ENCODE measurements around the gene SERPINE2.

Gene SERPINE2

GRCh38 chr2:223994562-223995162 is 44.4 kb downstream of the SERPINE2 start:
- H3K4me1 ChIP-seq (ENCODE audit: control insufficient read depth, insufficient read depth, low read length): no peaks in the 10 kb centered on the region
- H3K36me3 ChIP-seq (ENCODE audit: control insufficient read depth, insufficient read depth, low read length): peaks cover 10% of the 10 kb centered on the region; the same call in 1 of the 2 replicates
- no peak overlapping the region for H3K9ac ChIP-seq (ENCODE audit: low read depth, low read length)

GRCh38 chr2:223993634-223994232 is 45.4 kb downstream of the SERPINE2 start:
- H3K9ac ChIP-seq (ENCODE audit: low read depth, low read length): no peak overlapping the region
- no peaks in the 10 kb centered on the region for H3K27me3 ChIP-seq (ENCODE audit: control insufficient read depth, insufficient read depth, low read length)
- no peak overlapping the region for H3K27ac ChIP-seq (ENCODE audit: low read depth, low read length)
- H3K36me3 ChIP-seq (ENCODE audit: control insufficient read depth, insufficient read depth, low read length): peaks cover 10% of the 10 kb centered on the region; the same call in 1 of the 2 replicates
- no peaks in the 10 kb centered on the region for H3K4me1 ChIP-seq (ENCODE audit: control insufficient read depth, insufficient read depth, low read length)
- H3K9me3 ChIP-seq (ENCODE audit: control insufficient read depth, insufficient read depth, low read length): no peaks in the 10 kb centered on the region
- H3K4me3 ChIP-seq (ENCODE audit: low read depth, low read length): no peak overlapping the region

More at GRCh38 chr2:223994562-223995162, 44.4 kb downstream of the SERPINE2 start:
- Histone ChIP-seq H3K9me3 (ENCODE audit: control insufficient read depth, insufficient read depth, low read length) (no peaks in the 10 kb centered on the region), H3K27ac (ENCODE audit: low read depth, low read length) (no peak overlapping the region), H3K27me3 (ENCODE audit: control insufficient read depth, insufficient read depth, low read length) (no peaks in the 10 kb centered on the region), H3K4me3 (ENCODE audit: low read depth, low read length) (no peak overlapping the region)

- H3K27me3 ChIP-seq (ENCODE audit: control insufficient read depth, insufficient read depth, low read length): no peaks in the 10 kb centered on the region
- peaks cover 10% of the 10 kb centered on the region; the same call in 1 of the 2 replicates for H3K36me3 ChIP-seq (ENCODE audit: control insufficient read depth, insufficient read depth, low read length)
- no peaks in the 10 kb centered on the region for H3K9me3 ChIP-seq (ENCODE audit: control insufficient read depth, insufficient read depth, low read length)
- no peaks in the 10 kb centered on the region for H3K4me1 ChIP-seq (ENCODE audit: control insufficient read depth, insufficient read depth, low read length)
- no peak overlapping the region for H3K4me3 ChIP-seq (ENCODE audit: low read depth, low read length)
- no peak overlapping the region for H3K27ac ChIP-seq (ENCODE audit: low read depth, low read length)
- no peak overlapping the region for H3K9ac ChIP-seq (ENCODE audit: low read depth, low read length)
Measured at GRCh38 chr2:223991611-223992010, 47.5 kb downstream of the SERPINE2 start.

GRCh38 chr2:223989856-223990232 is 49.2 kb downstream of the SERPINE2 start:
- Histone ChIP-seq H3K4me1 (ENCODE audit: control insufficient read depth, insufficient read depth, low read length) (no peaks in the 10 kb centered on the region), H3K4me3 (ENCODE audit: low read depth, low read length) (no peak overlapping the region), H3K9ac (ENCODE audit: low read depth, low read length) (no peak overlapping the region), H3K36me3 (ENCODE audit: control insufficient read depth, insufficient read depth, low read length) (peaks cover 14% of the 10 kb centered on the region), H3K9me3 (ENCODE audit: control insufficient read depth, insufficient read depth, low read length) (no peaks in the 10 kb centered on the region), H3K27me3 (ENCODE audit: control insufficient read depth, insufficient read depth, low read length) (no peaks in the 10 kb centered on the region), H3K27ac (ENCODE audit: low read depth, low read length) (no peak overlapping the region)

GRCh38 chr2:223989206-223989855 is 49.8 kb downstream of the SERPINE2 start:
- Histone ChIP-seq H3K4me3 (ENCODE audit: low read depth, low read length) (no peak overlapping the region), H3K36me3 (ENCODE audit: control insufficient read depth, insufficient read depth, low read length) (peaks cover 20% of the 10 kb centered on the region), H3K9me3 (ENCODE audit: control insufficient read depth, insufficient read depth, low read length) (no peaks in the 10 kb centered on the region), H3K27ac (ENCODE audit: low read depth, low read length) (no peak overlapping the region), H3K27me3 (ENCODE audit: control insufficient read depth, insufficient read depth, low read length) (no peaks in the 10 kb centered on the region), H3K9ac (ENCODE audit: low read depth, low read length) (no peak overlapping the region), H3K4me1 (ENCODE audit: control insufficient read depth, insufficient read depth, low read length) (no peaks in the 10 kb centered on the region)

- H3K27me3 ChIP-seq (ENCODE audit: control insufficient read depth, insufficient read depth, low read length): no peaks in the 10 kb centered on the region
- H3K4me1 ChIP-seq (ENCODE audit: control insufficient read depth, insufficient read depth, low read length): no peaks in the 10 kb centered on the region
- H3K9ac ChIP-seq (ENCODE audit: low read depth, low read length): no peak overlapping the region
- H3K9me3 ChIP-seq (ENCODE audit: control insufficient read depth, insufficient read depth, low read length): no peaks in the 10 kb centered on the region
- H3K36me3 ChIP-seq (ENCODE audit: control insufficient read depth, insufficient read depth, low read length): peaks cover 64% of the 10 kb centered on the region
- H3K4me3 ChIP-seq (ENCODE audit: low read depth, low read length): no peak overlapping the region
- H3K27ac ChIP-seq (ENCODE audit: low read depth, low read length): no peak overlapping the region
Measured at GRCh38 chr2:223981241-223981640, 57.8 kb downstream of the SERPINE2 start.

GRCh38 chr2:223980803-223981202 is 58.3 kb downstream of the SERPINE2 start:
- H3K36me3 ChIP-seq (ENCODE audit: control insufficient read depth, insufficient read depth, low read length): peaks cover 64% of the 10 kb centered on the region
- H3K27ac ChIP-seq (ENCODE audit: low read depth, low read length): no peak overlapping the region
- no peaks in the 10 kb centered on the region for H3K4me1 ChIP-seq (ENCODE audit: control insufficient read depth, insufficient read depth, low read length)
- H3K27me3 ChIP-seq (ENCODE audit: control insufficient read depth, insufficient read depth, low read length): no peaks in the 10 kb centered on the region
- H3K9ac ChIP-seq (ENCODE audit: low read depth, low read length): no peak overlapping the region
- no peaks in the 10 kb centered on the region for H3K9me3 ChIP-seq (ENCODE audit: control insufficient read depth, insufficient read depth, low read length)
- no peak overlapping the region for H3K4me3 ChIP-seq (ENCODE audit: low read depth, low read length)

- no peak overlapping the region for H3K27ac ChIP-seq (ENCODE audit: low read depth, low read length)
- no peak overlapping the region for H3K9ac ChIP-seq (ENCODE audit: low read depth, low read length)
- H3K4me1 ChIP-seq (ENCODE audit: control insufficient read depth, insufficient read depth, low read length): no peaks in the 10 kb centered on the region
- H3K4me3 ChIP-seq (ENCODE audit: low read depth, low read length): no peak overlapping the region
- peaks cover 60% of the 10 kb centered on the region for H3K36me3 ChIP-seq (ENCODE audit: control insufficient read depth, insufficient read depth, low read length)
- no peaks in the 10 kb centered on the region for H3K27me3 ChIP-seq (ENCODE audit: control insufficient read depth, insufficient read depth, low read length)
- no peaks in the 10 kb centered on the region for H3K9me3 ChIP-seq (ENCODE audit: control insufficient read depth, insufficient read depth, low read length)
Measured at GRCh38 chr2:223980397-223980735, 58.7 kb downstream of the SERPINE2 start.

- Histone ChIP-seq H3K4me1 (ENCODE audit: control insufficient read depth, insufficient read depth, low read length) (no peaks in the 10 kb centered on the region), H3K27me3 (ENCODE audit: control insufficient read depth, insufficient read depth, low read length) (no peaks in the 10 kb centered on the region), H3K36me3 (ENCODE audit: control insufficient read depth, insufficient read depth, low read length) (peaks cover 57% of the 10 kb centered on the region), H3K9me3 (ENCODE audit: control insufficient read depth, insufficient read depth, low read length) (no peaks in the 10 kb centered on the region), H3K27ac (ENCODE audit: low read depth, low read length) (no peak overlapping the region), H3K9ac (ENCODE audit: low read depth, low read length) (no peak overlapping the region), H3K4me3 (ENCODE audit: low read depth, low read length) (no peak overlapping the region)
Measured at GRCh38 chr2:223979730-223980396, 59.2 kb downstream of the SERPINE2 start.

- no peaks in the 10 kb centered on the region for H3K27me3 ChIP-seq (ENCODE audit: control insufficient read depth, insufficient read depth, low read length)
- H3K4me1 ChIP-seq (ENCODE audit: control insufficient read depth, insufficient read depth, low read length): no peaks in the 10 kb centered on the region
- H3K9ac ChIP-seq (ENCODE audit: low read depth, low read length): no peak overlapping the region
- H3K27ac ChIP-seq (ENCODE audit: low read depth, low read length): no peak overlapping the region
- no peaks in the 10 kb centered on the region for H3K9me3 ChIP-seq (ENCODE audit: control insufficient read depth, insufficient read depth, low read length)
- peaks cover 43% of the 10 kb centered on the region for H3K36me3 ChIP-seq (ENCODE audit: control insufficient read depth, insufficient read depth, low read length)
- no peak overlapping the region for H3K4me3 ChIP-seq (ENCODE audit: low read depth, low read length)
Measured at GRCh38 chr2:223978451-223978850, 60.6 kb downstream of the SERPINE2 start.
